Amniotic stem cell (primary cell): Measurements from ENCODE around the gene FGFR2.
"Not testable (repeated sequence)": the region's sequence is repeated elsewhere in the genome, so short reads cannot be mapped to it uniquely, and the experiment has no call there.

ENCODE experiments used
- DNase-seq: peaks from one replicate; lab custom pipeline; 2025; lab: John Stamatoyannopoulos, UW

Gene FGFR2

DNA sequence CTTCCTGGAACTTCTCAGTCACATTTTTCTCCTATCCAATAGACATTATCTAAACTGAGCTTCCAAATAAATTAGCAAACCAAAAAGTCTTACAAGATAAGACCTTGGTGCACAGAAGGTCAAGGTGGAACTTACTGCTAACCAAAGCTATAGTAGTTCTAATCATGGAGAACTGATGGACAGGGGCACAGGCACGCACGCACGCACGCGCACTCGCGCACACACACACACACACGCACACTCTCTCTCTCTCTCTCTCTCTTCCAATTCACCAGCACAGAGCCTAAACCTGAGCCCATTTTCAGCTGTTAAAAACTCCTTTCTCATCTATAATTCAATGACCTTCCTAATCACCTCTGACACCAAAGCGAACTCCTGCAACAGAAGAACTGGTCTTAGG, 7.5 kb downstream of the FGFR2 start:
- DNase-seq, result no peak

GRCh38 chr10:121589553-121589952, 8.7 kb downstream of the FGFR2 start:
- no peak for DNase-seq

- no peak for DNase-seq
Observed at GRCh38 chr10:121583857-121584256, 14.4 kb downstream of the FGFR2 start.

- no peak for DNase-seq
Observed at GRCh38 chr10:121583258-121583657, 15.0 kb downstream of the FGFR2 start.

GRCh38 chr10:121580276-121581116, 17.7 kb downstream of the FGFR2 start:
- no peak for DNase-seq

- DNase-seq, result no peak
Observed at GRCh38 chr10:121579656-121580055, 18.6 kb downstream of the FGFR2 start.

GRCh38 chr10:121578965-121579364, 19.3 kb downstream of the FGFR2 start:
- no peak for DNase-seq

DNA sequence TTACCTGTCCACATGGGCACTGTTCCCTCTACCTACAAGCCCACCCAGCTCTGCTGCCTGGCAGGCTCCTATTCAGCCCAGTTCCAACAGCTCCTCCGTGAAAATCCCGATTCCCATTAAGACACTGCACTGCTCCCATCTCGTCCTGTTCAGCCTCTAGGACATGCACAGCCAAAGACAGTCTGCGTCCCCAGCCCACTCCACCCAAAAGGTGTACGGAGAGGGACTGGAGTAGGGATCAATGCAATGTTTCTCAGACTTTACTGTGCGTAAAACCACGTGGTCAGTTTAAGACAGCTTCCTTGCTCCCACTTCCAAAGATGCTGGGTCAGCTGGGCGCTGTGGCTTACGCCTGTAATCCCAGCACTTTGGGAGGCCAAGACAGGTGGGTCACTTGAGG, 19.9 kb downstream of the FGFR2 start:
- DNase-seq, result no peak

DNA sequence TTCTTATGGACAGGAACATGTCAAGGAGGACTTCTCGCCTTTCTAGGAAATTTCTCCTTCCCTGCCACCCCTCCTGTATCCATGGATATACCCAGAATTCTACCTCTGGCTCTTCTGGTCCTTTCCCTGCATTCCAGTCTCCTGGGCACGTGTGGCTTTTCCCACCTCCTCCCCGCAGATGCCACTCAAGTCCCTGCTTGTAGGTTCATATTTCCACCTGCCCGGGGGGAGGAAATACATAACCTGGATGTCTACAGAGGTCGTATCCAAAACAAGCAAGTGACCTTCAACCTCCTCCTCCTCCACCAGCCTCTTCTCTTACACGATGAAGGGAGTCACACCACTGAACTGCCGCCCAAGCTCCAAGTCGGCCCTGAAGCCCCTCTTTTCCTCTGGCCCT, 20.7 kb downstream of the FGFR2 start:
- no peak for DNase-seq

- DNase-seq, result no peak
Observed at GRCh38 chr10:121576139-121576538, 22.1 kb downstream of the FGFR2 start.

GRCh38 chr10:121574519-121575166, 23.6 kb downstream of the FGFR2 start:
- DNase-seq, result no peak

DNA sequence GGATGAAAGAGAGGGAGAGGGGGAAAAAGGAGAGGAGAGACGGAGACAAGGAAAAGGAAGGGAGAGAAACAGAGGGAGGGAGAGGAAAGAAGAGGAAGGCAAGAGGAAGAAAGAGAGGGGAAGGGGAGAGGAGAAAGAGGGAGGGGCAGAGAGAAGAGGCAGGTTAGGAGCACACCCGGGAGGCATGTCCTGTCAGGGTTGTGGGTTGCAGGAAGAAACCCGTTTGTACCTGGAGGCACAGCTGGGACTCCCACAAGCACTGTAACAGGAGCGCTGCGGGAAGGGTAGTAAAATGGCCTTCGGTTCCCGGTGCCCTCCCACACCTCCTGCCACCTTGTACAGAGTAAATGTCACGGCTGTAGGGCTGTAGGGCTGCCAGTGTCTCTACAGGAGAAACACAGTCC, 24.7 kb downstream of the FGFR2 start:
- DNase-seq, result no peak

DNA sequence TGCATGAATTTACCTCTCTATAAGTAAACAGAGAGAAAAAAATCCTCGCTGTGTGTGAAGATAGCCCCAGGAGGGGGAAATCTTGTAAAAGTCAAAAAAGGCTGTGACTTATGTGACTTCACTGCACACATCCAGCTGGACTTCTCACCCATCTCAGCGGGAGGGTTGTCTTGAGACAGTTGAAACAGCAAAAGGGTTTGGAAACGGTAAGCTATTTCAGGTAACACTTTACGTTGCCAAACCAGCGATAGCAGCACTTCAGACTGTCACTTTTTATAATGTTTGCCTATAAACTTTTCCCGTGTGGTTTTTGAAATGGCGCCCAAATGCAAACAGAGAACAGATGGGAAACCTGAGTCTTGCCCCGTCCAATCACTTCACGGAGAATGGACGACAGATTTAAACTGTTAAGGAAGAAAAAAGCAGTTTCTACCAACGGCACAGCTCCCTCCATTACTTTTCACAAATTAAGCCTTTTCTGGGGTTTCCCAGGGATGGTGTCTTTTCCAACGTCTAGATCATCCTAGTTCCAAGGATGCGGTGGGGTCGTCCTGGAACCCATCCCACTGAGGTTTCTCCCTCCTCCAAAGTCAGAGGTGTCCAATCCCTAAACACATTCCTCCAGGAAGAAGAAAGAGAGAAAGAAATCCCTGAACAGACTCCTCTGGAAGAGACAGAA, 25.2 kb downstream of the FGFR2 start:
- DNase-seq, result no peak

- DNase-seq, result no peak
Observed at GRCh38 chr10:121570315-121570714, 27.9 kb downstream of the FGFR2 start.

DNA sequence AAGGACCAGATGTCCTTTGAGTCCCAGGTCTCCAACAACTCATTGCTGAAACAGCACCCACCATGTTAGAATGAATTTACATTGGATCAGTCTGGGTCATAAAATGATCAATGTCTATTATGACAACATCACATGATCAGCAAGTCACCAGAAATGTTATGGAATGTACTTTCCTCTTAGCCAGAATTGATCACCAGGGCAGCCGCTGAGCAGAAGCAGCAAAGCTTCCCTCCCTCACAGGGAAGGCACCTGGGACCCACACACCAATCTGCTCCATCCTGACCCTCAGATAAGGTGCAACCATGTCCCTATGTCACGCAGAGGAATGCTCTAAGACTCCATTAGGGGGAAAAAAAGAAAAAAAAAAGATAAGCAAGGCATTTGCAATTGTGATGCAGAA, 30.0 kb downstream of the FGFR2 start:
- DNase-seq, result no peak

DNA sequence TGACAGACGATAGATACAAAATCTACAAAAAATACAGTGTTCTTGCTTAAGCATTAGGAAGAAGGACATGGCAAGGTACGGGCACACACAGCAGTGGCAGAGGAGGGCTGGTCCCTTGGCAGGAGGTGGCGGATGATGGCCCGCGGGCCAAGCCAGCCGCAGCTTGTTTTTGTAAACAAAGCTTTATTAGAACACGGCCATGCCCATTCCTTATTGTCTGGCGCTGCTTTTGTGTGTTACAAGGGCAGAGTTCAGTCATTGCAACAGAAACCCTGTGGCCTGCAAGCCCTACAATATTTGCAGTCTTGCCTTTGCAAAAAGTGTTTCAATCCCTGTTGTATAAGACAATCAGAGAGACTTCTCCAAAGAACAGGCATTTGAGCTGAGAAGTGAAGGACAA, 30.7 kb downstream of the FGFR2 start:
- DNase-seq, result no peak

DNA sequence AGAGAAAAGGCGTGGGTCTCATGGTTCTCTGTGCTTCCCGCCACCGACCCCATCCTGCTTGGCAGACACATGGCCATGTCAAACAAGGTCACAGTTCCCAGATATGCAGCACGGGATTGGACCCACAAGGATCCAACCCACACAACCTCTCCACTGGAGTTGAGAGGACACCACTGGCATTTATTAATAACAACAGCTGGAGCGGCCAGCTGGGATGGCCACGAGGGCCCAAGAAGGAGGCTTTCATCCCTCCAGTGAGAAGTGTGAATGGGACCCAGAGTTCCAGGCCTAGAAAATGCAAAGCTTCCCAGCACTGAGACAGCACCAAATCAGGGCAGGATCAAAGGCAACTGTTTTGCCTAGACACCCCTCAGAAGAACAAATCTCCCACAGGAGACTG, 31.5 kb downstream of the FGFR2 start:
- DNase-seq, result no peak

GRCh38 chr10:121559326-121560026, 38.8 kb downstream of the FGFR2 start:
- DNase-seq, result no peak

GRCh38 chr10:121558238-121558637, 40.0 kb downstream of the FGFR2 start:
- no peak for DNase-seq

DNA sequence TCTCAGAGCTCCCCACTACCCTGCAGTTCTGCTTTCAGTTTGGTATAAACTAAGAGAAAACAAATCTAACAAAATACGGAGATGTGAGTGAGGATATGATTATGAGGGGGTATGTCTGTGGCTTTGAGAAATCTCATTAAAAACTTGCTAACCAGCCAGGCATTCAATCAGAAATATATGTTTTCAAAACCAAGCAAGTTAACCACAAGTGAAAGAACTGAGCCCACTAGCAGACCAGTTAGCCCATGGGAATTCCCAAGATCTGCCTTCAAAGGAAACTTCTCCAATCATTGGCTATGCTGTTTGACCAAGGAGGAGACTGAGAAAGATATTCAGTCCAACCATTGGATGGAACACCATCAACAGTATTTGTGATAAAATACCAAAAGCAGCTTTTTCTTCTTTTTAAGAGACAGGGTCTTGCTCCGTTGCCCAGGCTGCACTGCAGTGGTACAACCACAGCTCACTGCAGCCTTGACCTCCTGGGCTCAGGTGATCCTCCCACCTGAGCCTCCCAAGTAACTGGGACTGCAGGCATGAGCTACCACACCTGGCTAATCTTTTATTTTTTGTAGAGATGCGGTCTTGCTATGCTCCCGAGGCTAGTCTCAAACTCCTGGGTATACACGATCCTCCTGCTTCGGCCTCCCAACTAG, 41.2 kb downstream of the FGFR2 start:
- DNase-seq, result no peak

- DNase-seq, result no peak
Observed at GRCh38 chr10:121556455-121556854, 41.8 kb downstream of the FGFR2 start.

DNA sequence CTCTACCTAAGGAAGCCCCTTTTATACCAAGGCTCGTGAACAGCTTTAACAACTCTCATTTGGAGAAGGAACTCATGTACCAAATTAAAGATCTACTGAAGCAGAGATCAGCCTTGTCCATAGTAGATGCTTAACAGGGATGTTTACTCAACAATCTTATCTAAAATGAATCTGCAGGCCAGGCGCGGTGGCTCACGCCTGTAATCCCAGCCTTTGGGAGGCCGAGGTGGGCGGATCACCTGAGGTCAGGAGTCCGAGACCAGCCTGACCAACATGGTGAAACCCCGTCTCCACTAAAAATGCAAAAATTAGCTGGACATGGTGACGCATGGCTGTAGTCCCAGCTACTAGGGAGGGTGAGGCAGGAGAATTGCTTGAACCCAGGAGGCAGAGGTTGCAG, 43.3 kb downstream of the FGFR2 start:
- DNase-seq, result not testable (repeated sequence)
